ENCODE results near the gene IGLL5.
"Not testable (repeated sequence)": the region's sequence is repeated elsewhere in the genome, so short reads cannot be mapped to it uniquely, and the experiment has no call there.

The IGLL5 gene

DNA sequence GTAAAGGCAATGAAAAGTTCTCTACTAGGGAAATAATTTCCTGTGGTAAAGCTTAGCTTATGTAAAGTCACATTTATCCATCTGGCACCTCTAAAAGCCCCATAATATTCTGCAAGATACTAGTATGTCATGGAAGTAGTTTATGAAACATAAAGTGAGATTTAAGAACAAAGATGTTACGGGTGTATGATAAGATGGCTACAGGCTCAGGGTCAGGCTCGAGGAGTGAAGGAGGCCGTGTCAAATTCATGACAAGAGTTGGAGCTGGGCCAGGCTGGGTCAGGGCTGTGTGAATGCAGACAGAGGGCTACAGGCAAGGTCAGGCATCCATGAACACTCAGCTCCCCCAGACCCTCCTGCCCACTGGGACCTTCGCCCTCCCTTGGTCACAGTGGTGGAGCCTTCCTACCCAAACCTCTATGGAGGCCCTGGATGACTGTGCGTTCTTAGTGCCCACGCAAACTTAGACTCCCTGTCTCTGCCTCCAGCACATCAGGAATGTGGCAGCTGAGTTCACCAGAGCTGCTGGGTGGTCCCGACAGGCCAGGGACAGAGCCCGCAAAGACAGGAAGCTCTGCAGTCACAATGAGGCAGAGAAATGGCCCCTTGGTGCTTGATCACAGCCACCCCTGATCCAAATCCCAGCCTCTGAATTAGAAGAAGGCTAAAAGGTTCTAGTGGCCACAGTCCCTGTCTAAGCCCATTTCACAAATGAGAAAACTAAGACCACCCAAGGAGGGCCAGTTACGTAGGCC, 14.8 kb downstream of the IGLL5 start:
- DNase-seq, result no peak

DNA sequence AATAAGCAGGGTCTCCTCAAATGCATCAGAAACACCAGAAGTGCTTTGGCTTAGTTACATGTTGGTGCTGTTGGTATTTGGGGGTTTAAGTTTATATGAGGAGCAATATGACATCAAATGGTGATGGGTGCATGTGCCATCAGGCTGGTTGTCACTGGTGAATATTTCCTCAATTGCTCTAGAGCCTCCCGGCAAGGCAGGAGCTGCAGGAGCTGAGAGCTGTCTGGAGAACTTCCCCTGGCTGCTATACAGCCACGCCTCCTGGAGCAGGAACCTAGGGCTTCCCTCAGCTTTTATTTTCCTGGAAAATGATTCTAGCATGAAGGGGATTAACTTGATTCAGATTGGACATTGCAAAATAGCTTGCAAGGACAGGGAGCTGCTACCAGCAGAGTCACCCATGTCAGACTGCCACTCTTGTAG, 15.8 kb downstream of the IGLL5 start:
- no peak for DNase-seq

DNA sequence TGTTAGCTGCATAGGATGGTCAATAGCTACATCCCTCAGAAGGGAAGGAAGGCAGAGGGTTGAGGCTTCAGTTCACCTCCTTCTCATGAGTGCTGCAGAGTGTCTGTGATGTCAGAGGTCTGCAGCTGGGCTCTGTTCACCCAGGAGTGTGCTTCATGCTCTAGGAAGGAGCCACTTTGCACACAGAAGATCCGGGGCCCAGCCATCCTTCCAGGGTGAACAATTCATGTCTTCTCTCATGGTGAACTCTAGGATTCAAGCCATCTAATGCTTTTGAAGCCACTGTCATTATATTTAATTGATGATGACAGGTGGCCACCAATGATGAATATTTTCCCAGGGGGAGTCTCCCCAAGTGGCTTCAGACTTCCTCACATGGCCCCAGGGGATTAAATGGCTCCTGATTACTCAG, 16.2 kb downstream of the IGLL5 start:
- not testable (repeated sequence) for DNase-seq

DNA sequence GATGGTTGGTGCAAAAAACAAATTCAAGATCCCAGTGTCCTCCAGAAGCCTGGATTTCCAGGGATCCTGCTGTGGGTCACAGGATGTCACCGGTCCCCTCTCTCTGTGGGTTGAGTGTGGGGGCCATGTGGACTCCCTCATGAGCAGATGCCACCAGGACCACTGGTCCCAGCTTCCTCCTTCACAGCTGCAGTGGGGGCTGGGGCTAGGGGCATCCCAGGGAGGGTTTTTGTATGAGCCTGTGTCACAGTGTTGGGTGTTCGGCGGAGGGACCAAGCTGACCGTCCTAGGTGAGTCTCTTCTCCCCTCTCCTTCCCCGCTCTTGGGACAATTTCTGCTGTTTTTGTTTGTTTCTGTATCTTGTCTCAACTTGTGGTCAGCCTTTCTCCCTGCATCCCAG, 17.1 kb downstream of the IGLL5 start:
- DNase-seq, result not testable (repeated sequence)

DNA sequence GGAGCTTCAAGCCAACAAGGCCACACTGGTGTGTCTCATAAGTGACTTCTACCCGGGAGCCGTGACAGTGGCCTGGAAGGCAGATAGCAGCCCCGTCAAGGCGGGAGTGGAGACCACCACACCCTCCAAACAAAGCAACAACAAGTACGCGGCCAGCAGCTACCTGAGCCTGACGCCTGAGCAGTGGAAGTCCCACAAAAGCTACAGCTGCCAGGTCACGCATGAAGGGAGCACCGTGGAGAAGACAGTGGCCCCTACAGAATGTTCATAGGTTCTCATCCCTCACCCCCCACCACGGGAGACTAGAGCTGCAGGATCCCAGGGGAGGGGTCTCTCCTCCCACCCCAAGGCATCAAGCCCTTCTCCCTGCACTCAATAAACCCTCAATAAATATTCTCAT, 18.8 kb downstream of the IGLL5 start:
- not testable (repeated sequence) for DNase-seq

DNA sequence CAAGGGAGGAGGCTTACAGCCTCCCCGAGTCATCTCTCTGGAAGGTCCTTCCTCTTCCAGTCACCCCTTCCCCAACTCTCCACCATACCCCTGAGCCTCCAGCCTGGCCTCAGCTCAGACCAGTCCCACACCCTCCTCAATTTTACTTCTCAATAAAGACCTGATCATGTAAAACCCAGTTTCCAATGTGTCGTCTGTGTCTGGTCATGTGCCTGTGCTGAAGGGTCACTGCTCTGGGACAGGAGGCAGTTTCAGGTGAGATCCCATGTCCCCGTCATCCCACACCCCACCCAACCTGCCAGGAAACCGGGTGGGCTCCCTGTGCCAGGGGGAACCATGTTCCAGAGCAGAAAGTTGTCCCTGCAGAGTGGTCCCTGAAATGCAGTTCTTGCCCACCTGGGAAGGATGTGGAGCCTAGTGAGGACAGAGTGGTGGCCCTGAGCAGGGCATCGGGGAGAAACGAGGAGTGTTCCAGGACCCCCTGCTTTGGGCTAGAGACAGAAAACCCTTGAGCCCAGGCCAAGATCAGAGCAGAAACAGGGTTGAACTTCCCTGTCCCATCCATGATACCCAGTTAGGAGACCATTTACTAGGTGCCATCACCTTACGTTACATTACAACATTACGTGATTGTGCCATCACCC, 19.4 kb downstream of the IGLL5 start:
- DNase-seq, result no peak

DNA sequence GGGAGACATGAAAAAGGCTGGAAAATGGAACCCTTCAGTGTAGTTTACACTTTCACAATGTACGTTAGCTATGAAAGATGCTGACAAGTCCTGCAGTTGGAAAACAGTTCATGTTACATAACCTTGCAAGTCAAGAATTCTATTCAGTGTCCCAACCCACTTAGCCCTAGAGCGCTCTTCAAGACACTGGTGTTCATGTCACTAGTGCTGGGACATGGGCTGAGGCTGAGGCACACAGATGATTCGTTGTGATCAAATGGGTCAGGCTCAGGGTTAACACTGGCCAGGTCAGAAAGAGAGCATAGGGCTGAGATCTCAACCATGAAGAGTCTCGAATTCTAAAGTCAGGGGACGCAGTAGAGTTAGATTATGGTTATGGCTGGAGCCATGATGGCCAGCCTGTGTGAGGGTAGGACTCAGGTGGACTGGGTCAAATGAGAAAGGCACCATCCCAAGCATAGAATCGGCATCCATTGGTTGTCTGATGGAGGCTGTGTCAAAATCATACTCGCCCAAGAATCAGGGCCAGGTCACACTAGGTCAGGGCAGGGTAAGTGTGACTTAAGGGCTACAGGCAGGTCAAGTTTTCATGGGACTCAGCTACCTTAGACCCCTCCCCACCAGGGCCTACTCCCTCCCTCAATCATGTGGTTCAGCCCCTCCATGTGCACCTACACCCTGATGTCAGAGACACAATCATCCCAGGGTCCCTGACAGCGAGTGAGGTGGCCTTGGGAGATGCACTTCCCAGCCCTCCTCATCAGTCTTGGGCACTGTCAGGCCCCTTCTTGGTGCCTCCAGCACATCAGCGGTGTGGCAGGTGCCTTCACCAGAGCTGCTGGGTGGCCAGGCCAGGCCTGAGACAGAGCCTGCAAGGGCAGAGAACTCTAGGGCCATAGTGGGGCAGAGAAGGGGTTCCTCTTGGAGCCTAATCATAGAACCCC, 20.2 kb downstream of the IGLL5 start:
- DNase-seq, result no peak

DNA sequence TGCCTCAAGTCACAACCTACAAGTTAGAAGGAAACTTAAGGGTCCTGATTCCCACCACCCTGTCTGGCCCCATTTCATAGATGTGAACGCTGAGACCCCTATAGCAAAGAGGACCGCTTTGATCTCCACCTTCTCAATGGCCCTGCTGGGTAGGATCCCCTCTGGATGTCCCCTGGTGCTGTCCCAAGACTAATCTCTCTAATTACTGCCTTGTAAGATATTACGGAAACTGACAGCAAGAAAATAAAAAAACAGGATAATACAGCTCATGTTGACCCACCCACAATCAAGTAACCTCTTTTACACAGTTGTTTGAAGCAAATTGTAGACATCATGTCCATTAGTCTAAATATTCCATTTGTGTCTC, 20.9 kb downstream of the IGLL5 start:
- no peak for DNase-seq

DNA sequence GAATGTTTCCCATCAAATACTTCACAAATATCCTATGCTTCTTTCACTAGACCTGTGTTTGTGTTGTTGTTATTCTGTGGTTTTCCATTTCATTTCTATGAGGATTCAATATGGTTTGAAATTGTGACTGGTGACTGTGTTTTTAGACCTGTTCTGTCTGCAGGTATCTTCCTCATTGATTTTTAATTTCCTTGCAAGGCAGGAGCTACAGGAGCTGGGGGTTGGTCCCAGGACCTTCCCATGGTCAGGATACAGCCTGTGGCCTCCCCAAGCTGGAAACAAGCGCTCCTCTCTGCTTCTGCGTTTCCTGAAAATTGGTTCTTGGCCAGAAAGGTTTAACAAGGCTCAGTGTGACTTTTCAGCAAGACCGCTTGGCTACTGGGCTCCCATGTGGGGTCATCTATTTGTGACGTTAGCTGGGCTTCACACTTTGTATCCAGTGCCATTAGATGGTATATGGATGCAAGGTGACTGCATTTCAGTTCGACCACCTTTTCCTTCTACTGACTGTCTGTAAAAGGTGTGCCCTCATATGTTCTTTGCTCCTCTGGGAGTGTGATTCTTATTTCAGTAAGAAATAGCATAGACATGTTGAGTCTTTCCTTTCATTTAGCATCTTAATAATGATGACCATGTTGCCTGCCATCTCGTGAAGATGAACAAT, 21.5 kb downstream of the IGLL5 start:
- DNase-seq, result no peak

DNA sequence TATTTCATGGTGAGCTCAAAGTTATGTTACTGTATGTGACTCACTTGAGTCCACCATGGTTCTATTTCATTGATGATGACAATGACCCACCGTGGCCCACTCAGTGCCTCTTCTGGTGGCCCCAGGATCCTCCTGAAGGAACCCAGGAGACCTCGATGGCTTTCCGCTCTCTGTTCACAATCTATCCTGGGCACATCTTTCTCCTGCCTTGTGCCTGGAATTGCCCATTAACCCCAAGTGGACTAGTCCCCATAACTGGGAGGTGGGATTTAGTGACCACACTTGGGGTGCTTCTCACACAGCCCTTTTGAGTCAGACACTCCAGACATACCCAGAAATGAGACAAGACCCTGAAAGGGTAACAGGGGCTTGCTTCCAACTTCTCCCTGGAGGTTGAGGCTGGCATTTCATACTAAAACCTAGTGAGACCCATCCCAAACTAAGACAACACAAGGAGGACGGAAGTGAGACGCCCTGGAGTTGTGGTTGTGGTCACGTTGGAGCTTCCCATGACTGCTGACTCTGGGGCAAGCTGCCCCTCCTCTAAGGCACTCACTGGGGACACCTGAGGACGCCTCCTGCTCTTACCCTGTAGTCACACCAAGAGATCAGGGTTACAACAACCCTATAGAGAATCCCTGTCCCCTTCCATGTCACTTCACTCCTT, 22.1 kb downstream of the IGLL5 start:
- no peak for DNase-seq

DNA sequence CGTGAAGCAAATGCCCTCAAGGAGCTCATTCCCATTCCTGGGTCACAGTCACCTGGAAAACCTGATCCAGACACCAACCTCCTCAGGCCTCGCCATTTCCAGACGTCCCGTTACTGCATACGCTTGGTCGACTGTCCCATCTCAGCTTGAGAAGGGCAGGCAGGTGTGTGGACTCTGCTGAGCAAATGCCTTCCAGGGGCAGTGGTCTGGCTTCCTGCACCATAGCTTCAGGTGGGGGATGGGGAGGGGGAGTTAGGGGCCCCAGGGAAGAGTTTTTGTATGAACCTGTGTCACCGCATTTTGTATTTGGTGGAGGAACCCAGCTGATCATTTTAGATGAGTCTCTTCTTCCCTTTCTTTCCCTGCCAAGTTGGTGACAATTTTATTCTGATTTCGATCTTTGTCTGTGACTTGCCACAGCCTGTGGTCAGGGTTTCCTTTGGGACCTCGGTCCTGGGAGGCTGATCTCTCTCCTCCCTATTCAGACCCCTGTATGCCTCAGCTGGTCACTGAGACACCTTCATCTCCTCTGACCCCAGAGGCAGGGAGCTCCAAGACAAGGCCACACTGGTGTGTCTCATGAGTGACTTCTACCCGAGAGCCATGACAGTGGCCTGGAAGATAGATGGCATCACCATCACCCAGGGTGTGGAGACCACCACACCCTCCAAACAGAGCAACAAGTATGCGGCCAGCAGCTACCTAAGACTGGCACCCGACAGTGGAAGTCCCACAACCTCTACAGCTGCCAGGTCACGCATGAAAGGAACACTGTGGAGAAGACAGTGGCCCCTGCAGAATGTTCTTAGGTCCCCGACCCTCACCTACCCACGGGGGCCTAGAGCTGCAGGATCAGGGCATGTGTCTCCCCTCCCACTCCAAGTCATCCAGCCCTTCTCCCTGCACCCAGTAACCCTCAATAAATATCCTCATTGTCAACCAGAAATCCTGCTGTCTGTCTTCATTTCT, 22.9 kb downstream of the IGLL5 start:
- DNase-seq, result no peak

DNA sequence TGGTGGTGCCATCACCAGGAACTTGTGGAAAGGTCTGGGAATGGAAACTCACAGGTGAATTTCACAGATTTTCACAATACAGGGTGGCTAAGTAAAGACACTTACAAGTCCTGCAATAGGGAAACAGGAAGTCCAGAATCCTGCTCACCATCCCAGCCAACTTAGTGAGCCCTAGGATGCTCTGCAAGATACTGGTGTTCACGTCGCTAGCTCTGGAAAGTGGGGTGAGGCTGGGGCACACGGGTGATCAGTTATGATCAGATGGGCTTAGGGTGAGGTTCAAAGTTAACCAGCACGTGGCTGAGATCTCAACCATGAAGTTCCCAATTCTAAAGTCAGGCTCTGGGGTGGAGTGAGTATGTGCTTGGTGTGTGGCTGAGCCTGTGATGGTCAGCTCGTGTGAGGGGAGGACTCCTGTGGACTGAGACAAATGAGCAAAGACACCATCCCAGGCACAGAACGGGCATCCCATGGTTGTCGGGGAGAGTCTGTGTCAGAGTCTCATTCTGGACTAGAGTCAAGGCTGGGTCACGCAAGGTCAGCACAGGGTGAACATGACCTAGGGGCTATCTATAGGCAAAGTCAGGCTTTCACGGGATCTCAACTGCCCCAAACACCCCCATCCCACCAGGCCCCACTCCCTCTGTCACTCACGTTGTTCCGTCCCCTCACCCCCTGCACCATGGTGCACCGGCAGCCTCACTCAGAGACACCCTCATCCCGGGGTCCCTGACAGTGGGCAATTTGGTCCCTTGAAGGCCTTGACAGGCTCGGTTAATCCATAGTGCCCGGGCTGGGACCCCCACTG, 23.9 kb downstream of the IGLL5 start:
- no peak for DNase-seq

DNA sequence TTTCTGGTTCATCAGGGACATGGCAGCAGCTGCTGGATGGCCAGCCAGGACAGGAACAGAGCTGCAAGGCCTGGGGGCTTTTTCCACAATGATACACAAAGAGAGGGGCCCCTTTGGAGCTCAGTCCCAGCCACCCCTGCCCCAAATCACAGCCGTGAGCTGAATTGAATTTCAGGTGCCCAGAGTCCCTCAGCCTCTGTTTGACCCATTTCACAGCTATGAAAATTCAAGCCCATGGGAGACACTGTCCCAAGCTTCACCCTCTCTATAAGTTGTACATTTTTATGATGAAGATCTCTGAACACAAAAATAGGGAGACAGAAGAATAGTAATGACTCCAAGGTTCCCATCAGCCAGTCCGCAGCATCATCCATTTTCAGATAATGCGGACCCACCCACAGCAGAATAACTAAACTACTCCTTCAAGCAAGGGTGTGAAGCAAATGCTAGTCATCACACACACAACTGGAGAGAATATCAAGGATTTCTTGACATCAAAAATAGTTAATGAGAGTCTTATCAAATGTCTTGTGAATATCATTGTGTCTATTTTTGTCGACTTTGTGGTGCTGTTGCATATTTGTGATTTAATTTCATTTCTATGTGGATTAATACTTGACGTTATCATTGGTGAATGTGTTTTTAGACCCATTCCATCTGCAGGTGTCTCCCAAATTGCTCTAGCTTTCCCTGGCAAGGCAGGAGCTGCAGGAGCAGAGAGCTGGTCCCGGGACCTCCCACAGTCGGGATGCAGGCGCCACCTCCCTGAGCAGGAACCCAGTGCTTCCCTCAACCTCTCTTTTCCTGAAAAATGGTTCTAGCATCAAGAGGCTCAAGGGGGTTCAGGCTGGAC, 24.7 kb downstream of the IGLL5 start:
- DNase-seq, result no peak

DNA sequence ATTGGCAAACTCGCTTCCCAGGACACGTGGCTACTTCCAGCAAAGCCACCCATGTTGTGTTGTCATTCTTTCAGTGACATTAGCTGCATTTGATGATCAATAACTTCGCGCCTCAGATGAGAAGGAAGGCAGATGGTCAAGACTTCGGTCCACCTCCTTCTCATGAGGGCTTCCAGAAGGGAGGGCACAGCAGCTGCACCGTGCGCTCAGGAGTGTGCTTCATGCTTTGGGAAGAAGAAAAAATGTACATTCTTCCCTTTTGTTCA, 25.3 kb downstream of the IGLL5 start:
- DNase-seq, result no peak

DNA sequence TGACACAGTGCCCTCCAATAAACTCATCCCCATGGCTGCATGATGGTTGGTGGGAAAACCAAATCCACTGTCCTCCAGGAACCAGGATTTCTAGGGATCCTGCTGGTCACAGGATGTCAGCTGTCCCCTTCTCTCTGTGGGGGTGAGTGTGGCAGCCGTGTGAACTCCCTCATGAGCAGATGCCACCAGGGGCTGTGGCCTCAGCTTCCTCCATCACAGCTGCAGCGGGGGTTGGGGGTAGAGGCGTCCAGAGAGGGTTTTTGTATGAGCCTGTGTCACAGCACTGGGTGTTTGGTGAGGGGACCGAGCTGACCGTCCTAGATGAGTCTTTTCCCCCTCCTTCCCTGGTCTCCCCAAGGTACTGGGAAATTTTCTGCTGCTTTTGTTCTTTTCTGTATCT, 26.4 kb downstream of the IGLL5 start:
- DNase-seq, result no peak

DNA sequence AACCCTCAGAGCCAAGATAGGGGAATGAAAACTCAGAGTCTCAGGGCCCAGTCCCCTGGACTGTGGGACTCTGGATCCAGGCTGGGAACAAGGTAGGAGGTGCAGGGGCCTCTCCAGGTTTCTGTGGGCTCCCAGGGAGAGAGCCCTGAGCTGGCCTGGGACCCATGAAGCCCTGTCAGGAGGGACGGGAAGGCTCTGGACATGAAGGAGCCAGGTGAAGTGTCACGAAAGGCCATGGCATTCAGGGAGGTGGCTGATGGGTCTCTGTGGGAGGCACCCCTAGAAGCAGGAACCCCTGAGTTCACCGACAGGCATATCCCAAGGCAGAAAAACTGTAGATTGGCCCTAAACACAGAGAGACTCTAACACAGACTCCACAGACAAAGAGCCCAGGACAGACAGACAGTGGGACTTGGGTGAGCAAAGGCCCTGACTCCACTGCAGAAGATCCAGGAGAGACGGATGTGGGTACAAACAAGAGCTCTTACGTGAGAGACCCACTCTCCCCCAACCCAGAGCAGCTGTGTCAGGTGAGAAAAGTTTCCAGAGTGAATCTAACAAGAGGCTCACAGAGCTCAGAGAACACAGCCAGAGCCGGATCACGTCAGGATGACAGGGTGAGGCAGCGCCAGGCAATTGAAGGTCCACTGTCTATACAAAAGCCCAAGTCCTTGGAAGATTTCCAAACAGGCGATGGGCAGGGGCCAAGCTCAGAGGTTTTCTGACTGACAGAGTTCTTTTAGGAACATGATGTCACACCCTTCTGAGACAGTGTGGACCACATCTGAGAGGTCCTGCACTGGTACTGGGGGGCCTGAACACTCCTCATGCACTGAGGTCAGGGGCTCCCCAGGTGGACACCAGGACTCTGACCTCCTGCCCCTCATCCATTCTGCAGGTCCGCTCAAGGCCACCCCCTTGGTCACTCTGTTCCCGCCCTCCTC, 27.4 kb downstream of the IGLL5 start:
- no peak for DNase-seq

DNA sequence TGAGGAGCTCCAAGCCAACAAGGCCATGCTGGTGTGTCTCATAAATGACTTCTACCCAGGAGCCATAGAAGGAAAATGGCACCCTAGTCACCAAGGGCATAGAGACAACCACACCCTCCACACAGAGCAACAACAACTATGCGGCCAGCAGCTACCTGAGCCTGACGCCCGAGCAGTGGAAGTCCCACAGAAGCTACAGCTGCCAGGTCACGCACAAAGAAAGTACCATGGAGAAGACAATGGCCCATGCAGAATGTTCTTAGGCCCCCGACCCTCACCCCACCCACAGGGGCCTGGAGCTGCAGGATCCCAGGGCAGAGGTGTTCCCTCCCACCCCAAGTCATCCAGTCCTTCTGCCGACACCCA, 28.0 kb downstream of the IGLL5 start:
- DNase-seq, result no peak

DNA sequence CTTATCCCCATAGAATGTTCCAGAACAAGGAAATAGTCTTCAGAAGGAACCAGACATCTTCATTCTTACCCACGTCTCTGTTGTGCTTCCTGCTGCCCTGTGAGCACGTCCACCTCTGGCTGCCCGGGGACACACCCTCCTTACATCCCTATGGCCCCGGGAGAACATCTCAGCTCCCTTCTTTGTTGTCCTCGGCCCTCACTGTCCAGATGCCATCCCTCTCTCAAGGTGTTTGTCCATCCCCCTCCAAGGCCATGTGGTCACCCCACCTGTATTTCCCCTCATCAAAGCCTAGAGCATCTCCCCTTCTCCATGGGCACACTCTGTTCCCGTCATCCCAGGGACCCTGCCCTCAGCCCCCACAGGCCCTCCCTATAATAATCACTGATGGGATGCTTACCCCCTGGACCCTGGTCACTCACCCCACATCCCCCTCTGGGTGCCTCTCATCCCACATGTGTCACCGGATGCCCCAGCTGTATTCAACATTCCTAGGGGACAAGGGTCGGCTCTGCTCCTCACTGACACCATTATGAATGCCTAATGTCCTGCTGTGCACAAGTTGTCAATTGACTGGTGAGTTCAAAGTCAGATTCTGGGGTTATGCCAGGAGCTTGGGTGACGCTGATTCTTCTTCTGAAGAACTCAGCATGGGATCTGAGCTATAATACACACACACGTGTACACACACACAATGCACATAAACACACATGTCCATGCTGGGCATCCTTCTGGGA, 28.8 kb downstream of the IGLL5 start:
- DNase-seq, result peak; percentile 14

Measured in NCI-H345 (cell line).